D721Med (cell line): ENCODE results near the gene TAF11L4.
"Not testable (repeated sequence)": the region's sequence is repeated elsewhere in the genome, so short reads cannot be mapped to it uniquely, and the experiment has no call there.

Experiments
- DNase-seq: peaks from one replicate; pipeline ENCODE4 v3.0.0; 2011; ENCODE audit warnings: low spot score; ENCODE audit not compliant: insufficient read length
- FAIRE-seq: peaks from 2 replicates; lab custom pipeline; 2011; peaks lifted over from hg19 to GRCh38; lab: Jason Lieb, UNC
- TF ChIP-seq, protein P1 (sequence below): IDR thresholded peaks from 2 replicates; pipeline ENCODE4 v1.5.1; 2012; ENCODE audit warnings: mild to moderate bottlenecking, control low read depth; ENCODE audit not compliant: insufficient read depth; ENCODE audit errors: missing control alignments

TAF11L4 gene

DNA sequence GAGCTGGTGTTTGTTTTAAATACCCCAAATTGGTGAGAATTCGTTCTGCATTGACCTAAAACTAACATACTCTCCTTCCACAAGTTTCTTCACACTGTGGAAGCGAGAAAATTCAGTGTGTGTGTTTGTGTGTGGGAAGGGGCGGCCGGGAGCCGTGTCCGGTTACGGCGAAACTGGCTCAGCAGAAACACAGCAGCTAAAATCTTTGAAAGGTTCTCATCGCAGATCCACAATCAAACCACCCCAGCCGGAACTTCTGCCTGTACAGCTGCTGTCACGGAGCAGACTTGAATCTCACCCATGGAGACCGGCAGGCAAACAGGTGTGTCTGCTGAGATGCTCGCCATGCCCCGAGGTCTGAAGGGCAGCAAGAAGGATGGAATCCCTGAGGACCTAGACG is at the start of gene TAF11L4:
TSS of gene TAF11L4 (plus strand) at position 301 of the 400 bp plus-strand sequence.
- FAIRE-seq, DNase-seq: not testable (repeated sequence)

DNA sequence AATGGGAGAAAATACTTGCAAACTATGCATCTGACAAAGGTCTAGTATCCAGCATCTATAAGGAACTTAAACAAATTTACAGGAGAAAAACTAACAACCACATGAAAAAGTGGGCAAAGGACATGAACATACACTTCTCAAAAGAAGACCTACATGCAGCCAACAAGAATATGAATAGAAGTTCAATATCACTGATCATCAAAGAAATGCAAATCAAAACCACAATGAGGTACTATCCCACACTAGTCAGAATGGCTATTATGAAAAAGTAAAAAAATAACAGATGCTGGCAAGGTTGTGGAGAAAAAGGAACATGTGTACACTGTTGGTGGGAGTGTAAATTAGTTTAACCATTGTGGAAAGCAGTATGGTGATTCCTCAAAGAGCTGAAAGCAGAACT is 46.5 kb upstream of the TAF11L4 start:
- DNase-seq, FAIRE-seq: not testable (repeated sequence)

DNA sequence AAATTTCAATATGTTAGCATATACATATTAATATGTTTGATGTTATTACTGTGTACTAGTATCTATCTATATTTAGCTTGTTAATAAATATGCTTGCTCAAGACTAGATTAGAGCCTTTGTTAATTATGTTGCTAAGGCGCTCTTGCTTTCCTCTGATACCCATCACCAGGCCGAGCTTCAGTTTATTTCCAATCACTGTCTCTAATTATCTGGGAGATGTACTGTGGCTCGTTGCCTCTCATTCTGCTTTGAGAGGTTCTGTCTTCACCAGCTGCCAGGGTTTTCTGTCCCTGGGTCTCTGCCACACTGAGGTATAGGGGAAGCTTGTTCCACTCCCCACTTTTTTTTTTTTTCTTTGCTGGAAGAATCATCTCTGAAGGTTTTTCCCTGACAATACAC is 44.6 kb upstream of the TAF11L4 start:
- FAIRE-seq (no peak), DNase-seq (no peak)
- TF ChIP-seq, protein P1, sequence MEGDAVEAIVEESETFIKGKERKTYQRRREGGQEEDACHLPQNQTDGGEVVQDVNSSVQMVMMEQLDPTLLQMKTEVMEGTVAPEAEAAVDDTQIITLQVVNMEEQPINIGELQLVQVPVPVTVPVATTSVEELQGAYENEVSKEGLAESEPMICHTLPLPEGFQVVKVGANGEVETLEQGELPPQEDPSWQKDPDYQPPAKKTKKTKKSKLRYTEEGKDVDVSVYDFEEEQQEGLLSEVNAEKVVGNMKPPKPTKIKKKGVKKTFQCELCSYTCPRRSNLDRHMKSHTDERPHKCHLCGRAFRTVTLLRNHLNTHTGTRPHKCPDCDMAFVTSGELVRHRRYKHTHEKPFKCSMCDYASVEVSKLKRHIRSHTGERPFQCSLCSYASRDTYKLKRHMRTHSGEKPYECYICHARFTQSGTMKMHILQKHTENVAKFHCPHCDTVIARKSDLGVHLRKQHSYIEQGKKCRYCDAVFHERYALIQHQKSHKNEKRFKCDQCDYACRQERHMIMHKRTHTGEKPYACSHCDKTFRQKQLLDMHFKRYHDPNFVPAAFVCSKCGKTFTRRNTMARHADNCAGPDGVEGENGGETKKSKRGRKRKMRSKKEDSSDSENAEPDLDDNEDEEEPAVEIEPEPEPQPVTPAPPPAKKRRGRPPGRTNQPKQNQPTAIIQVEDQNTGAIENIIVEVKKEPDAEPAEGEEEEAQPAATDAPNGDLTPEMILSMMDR: no peak

DNA sequence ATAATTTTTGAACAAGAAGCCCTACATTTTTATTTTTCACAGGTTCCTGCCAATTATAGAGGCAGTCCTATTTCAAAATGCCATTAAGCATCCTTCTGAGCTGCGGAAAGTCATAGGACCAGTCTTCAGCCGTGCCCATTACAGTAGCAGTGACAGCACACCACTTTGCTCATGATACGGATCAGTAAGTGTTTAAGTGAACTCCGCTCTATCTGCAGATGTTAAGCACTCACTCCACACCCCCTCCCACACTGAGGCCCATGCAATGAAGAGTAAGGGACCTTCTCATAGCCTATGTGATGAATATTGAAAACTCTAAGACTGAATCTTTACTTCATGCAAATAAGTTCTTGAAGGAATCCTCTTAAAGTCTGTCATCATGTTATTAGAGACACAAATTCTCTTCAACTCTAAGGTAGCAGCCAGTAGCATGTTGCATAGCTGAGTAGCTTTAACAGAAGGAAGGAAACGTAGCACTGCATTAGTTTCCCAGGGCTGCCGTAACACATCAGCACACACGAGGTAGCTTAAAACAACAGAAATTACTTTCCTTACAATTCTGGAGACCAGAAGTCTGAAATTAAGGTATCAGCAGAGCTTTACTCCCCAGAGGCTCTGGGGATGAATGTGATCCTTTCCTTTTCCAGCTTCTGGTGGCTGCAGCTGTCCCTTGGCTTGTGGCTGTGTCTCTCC is 43.9 kb upstream of the TAF11L4 start:
- no peak for DNase-seq
- FAIRE-seq: no peak
- TF ChIP-seq, protein P1: no peak

DNA sequence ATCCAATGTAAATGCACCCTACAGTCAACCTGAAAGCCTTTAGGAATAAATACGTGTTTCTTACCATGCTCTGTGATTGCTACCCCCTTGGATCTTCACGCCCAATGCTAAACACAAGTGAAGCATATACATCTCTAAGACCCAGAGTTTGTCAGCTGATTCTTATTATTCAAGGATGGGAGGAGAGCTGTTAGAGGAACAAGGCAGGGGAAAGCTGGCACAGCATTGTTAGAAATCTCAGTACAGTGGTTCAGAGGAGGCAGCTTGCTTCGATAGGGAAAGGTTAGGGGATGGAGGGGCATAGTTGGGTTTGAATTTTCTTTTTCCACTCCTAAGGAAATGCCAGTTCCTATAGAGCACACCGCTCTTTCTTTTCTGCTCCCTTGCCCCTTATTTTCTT is 40.2 kb upstream of the TAF11L4 start:
- FAIRE-seq: no peak
- TF ChIP-seq, protein P1: no peak
- no peak for DNase-seq

DNA sequence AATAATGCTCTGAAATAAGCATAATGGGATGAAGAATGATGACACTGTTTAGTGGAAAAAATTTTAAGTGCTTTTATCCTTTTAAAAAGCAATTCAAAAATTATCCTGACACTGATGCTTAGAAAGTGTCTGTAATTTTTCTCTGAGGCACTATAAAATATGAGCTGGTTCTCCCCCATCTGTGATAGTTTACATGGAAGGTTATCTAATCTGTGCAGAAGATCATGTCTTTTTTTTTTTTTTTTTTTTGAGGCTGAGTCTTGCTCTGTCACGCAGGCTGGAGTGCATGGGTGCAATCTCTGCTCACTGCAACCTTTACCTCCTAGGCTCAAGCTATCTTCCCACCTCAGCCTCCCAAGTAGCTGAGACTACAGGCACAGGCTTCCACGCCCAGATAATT is 38.8 kb upstream of the TAF11L4 start:
- DNase-seq: no peak
- no peak for FAIRE-seq
- TF ChIP-seq, protein P1: no peak

DNA sequence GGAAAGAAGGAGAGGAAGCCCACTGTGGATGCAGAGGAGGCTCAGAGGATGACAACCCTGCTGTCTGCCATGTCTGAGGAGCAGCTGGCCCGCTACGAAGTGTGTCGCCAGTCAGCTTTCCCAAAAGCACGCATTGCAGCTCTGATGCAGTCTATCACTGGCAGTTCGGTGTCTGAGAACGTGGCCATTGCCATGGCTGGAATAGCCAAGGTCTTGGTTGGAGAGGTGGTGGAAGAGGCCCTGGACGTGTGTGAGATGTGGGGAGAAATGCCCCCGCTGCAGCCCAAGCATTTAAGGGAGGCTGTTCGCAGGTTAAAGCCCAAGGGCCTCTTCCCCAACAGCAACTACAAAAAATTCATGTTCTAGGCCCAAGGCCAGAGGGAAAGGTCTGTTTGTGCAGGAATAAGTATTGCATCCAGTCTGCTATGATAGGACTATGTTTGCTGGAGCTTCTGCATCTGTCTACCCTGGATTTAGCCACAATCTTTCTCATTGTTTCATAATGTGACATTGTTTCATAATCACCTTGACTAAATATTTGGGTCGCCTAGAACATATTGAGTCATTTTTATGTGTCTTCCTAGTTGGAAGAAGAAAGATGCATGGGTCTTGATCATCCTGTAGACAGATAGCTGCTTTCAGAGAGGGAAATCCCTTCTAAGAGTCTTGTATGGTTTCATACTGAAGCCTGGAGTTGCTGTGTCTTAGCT is 35.0 kb upstream of the TAF11L4 start:
- DNase-seq, FAIRE-seq: not testable (repeated sequence)

DNA sequence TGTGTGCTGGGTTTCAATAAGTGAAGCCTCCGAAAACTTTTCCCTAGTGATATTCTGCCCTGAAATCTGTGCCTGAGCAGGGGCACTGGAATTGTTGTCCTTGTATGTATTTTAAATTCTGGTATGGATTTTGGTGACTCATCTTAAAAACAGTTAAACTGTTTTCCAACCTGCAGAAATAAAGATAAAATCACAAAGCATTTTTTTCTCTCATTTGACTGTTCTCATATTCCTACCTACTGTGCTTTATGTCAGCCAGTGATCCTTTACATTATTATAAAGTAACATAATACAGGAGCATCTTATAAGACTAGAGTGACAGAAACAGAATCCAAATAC is 34.5 kb upstream of the TAF11L4 start:
- TF ChIP-seq, protein P1: no peak
- FAIRE-seq (no peak), DNase-seq (no peak)

DNA sequence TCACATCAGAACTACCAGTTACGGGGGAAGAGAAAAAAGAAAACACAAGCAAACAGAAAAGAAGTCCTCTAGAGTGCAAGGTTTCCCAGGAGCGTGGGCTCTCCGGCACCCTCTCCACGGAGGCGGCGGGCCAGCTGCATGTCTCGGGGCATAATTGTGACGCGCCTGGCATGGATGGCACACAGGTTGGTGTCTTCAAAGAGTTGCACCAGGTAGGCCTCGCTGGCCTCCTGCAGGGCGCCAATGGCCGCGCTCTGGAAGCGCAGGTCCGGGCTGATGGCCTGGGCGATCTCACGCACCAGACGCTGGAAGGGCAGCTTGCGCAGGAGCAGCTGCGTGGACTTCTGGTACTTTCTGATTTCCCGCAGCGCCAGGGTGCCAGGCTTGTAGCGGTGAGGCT is 30.3 kb upstream of the TAF11L4 start:
- FAIRE-seq, DNase-seq: not testable (repeated sequence)
